SK-N-SH (cell line): Measurements from ENCODE around the gene LTB4R2. TPM values are rescaled to one million over a fixed set of nuclear protein-coding genes. Genes with fewer than 3 reads are reported as not detected.

Experiments used
- CTCF ChIA-PET: fragments of 300-600, 350-600 bp; formaldehyde crosslinking; extraction: SDS; loops from one replicate; lab custom pipeline; 2021; lab: Yijun Ruan, JAX
- POLR2A ChIA-PET: fragments of 350-600 bp; sonication (Branson Sonifier 250); formaldehyde crosslinking; extraction: SDS; loops from one replicate; lab custom pipeline; 2020; ENCODE audit warnings: antibody characterized with exemption, inconsistent platforms; lab: Yijun Ruan, JAX
- DNase-seq: peaks from one replicate; pipeline ENCODE4 v3.0.0; 2012
- H2AFZ ChIP-seq: fragments of 200-600 bp; sonication (generic); 2 replicates; pipeline ENCODE4 v1.8.1; 2016; ENCODE audit warnings: antibody characterized with exemption, mild to moderate bottlenecking, low read depth
- H3F3A ChIP-seq: fragments of 200-600 bp; sonication (generic); replicated peaks from 2 replicates; pipeline ENCODE3; 2016; ENCODE audit warnings: antibody characterized with exemption, mild to moderate bottlenecking; ENCODE audit not compliant: insufficient read depth
- H3K27ac ChIP-seq, 2 experiments: fragments of 200-500 bp in 1 of 2; fragments of 200-600 bp in 1 of 2; sonication (Bioruptor generic) in 1 of 2; sonication (generic), shearing (Covaris generic) in 1 of 2; 2 replicates each; pipeline versions ENCODE4 v1.5.1 to v1.6.1; 2014 to 2016; ENCODE audit warnings: low read depth in 2 of 2, inconsistent platforms in 1 of 2, low read length in 1 of 2, mild to moderate bottlenecking in 1 of 2, mixed read lengths in 1 of 2
- H3K27me3 ChIP-seq: fragments of 200-600 bp; sonication (generic), shearing (Covaris generic); 2 replicates; pipeline ENCODE4 v1.6.1; 2016; ENCODE audit warnings: mixed run types; ENCODE audit not compliant: insufficient read depth
- H3K36me3 ChIP-seq, 2 experiments: fragments of 200-500 bp in 1 of 2; fragments of 200-600 bp in 1 of 2; sonication (Bioruptor generic) in 1 of 2; sonication (generic) in 1 of 2; replicated peaks in 1 of 2; 2 replicates each; pipeline versions ENCODE3 to v1.5.1; 2014 to 2016; ENCODE audit warnings: low read length in 1 of 2, mild to moderate bottlenecking in 1 of 2; ENCODE audit not compliant: insufficient read depth in 2 of 2, control insufficient read depth in 1 of 2
- H3K4me1 ChIP-seq, 2 experiments: fragments of 200-500 bp in 1 of 2; fragments of 200-600 bp in 1 of 2; sonication (Bioruptor generic) in 1 of 2; sonication (generic), shearing (Covaris generic) in 1 of 2; 2 replicates each; pipeline versions ENCODE4 v1.5.1 to v1.6.1; 2014 to 2016; ENCODE audit warnings: low read depth in 1 of 2, low read length in 1 of 2, mixed run types in 1 of 2; ENCODE audit not compliant: insufficient read depth in 2 of 2, control insufficient read depth in 1 of 2
- H3K4me2 ChIP-seq: fragments of 200-600 bp; sonication (generic), shearing (Covaris generic); 2 replicates; pipeline ENCODE4 v1.6.1; 2017; ENCODE audit warnings: mixed run types
- H3K4me3 ChIP-seq, 2 experiments: fragments of 200-500 bp in 1 of 2; fragments of 200-600 bp in 1 of 2; sonication (Bioruptor generic) in 1 of 2; sonication (generic), shearing (Covaris generic) in 1 of 2; 2 replicates each; pipeline versions ENCODE4 v1.5.1 to v1.8.1; 2014 to 2016; ENCODE audit warnings: low read depth in 2 of 2, inconsistent platforms in 1 of 2, low read length in 1 of 2, mild to moderate bottlenecking in 1 of 2, mixed read lengths in 1 of 2, moderate library complexity in 1 of 2
- H3K79me2 ChIP-seq: fragments of 200-600 bp; sonication (generic); 2 replicates; pipeline ENCODE4 v1.8.1; 2017; ENCODE audit warnings: mild to moderate bottlenecking; ENCODE audit not compliant: insufficient read depth
- H3K9ac ChIP-seq: fragments of 200-600 bp; sonication (generic); 2 replicates; pipeline ENCODE4 v1.6.1; 2017; ENCODE audit warnings: mixed run types
- H3K9me2 ChIP-seq: fragments of 200-600 bp; sonication (generic); 2 replicates; pipeline ENCODE4 v1.6.1; 2017; ENCODE audit warnings: mixed run types
- H3K9me3 ChIP-seq: fragments of 200-600 bp; sonication (generic); 2 replicates; pipeline ENCODE4 v1.6.1; 2017; ENCODE audit warnings: mixed run types, mild to moderate bottlenecking, moderate library complexity
- H4K20me1 ChIP-seq: fragments of 200-600 bp; sonication (generic); 2 replicates; pipeline ENCODE4 v1.6.1; 2017; ENCODE audit warnings: mild to moderate bottlenecking, mixed run types; ENCODE audit not compliant: insufficient read depth
- CHD2 ChIP-seq: fragments of 150-350 bp; IDR thresholded peaks from 2 replicates; pipeline ENCODE4 v1.6.1; 2018; ENCODE audit warnings: low read length; ENCODE audit not compliant: partially characterized antibody
- CTCF ChIP-seq: fragments of 200-600 bp; sonication (generic); IDR thresholded peaks from 2 replicates; pipeline ENCODE4 v1.6.1; 2017; ENCODE audit warnings: antibody characterized with exemption, mild to moderate bottlenecking, moderate library complexity
- EP300 ChIP-seq, 2 experiments: IDR thresholded peaks; 2 replicates each; pipeline versions ENCODE4 v1.4.0 to v1.6.1; 2012; ENCODE audit warnings: borderline replicate concordance in 1 of 2, low read depth in 1 of 2, low read length in 1 of 2
- FOSL2 ChIP-seq: IDR thresholded peaks from 2 replicates; pipeline ENCODE4 v1.4.0; 2012; ENCODE audit warnings: low read depth, mild to moderate bottlenecking, moderate library complexity, borderline replicate concordance
- FOXM1 ChIP-seq: IDR thresholded peaks from 2 replicates; pipeline ENCODE4 v1.4.0; 2012; ENCODE audit warnings: low read depth, mild to moderate bottlenecking
- GATA2 ChIP-seq: sonication (generic); formaldehyde crosslinking; IDR thresholded peaks from 2 replicates; pipeline ENCODE4 v1.5.0; 2020; ENCODE audit warnings: mild to moderate bottlenecking, missing genetic modification reagents
- JUND ChIP-seq: IDR thresholded peaks from 2 replicates; pipeline ENCODE4 v1.4.0; 2012
- PBX3 ChIP-seq: IDR thresholded peaks from 2 replicates; pipeline ENCODE4; 2012
- POLR2AphosphoS5 ChIP-seq: IDR thresholded peaks from 2 replicates; pipeline ENCODE4 v1.6.1; 2012; ENCODE audit warnings: low read depth, low read length
- RFX5 ChIP-seq: IDR thresholded peaks from 2 replicates; pipeline ENCODE4 v1.6.1; 2012; ENCODE audit warnings: mild to moderate bottlenecking, improper control_type of control experiment, low read length
- RXRA ChIP-seq: IDR thresholded peaks from 2 replicates; pipeline ENCODE4 v1.4.0; 2012; ENCODE audit warnings: low read depth, mild to moderate bottlenecking, borderline replicate concordance
- SIN3A ChIP-seq: IDR thresholded peaks from 2 replicates; pipeline ENCODE4 v1.6.1; 2012; ENCODE audit warnings: low read depth, mild to moderate bottlenecking, low read length, moderate library complexity, borderline replicate concordance
- TAF1 ChIP-seq: IDR thresholded peaks from 2 replicates; pipeline ENCODE4 v1.6.1; 2012; ENCODE audit warnings: low read depth, mild to moderate bottlenecking, low read length, moderate library complexity, borderline replicate concordance
- USF1 ChIP-seq: IDR thresholded peaks from 2 replicates; pipeline ENCODE4 v1.4.0; 2012; ENCODE audit warnings: low read depth, borderline replicate concordance
- USF2 ChIP-seq: fragments of 150-350 bp; IDR thresholded peaks from 2 replicates; pipeline ENCODE4 v1.6.1; 2017; ENCODE audit warnings: antibody characterized with exemption, low read length, low read depth, borderline replicate concordance
- YY1 ChIP-seq: IDR thresholded peaks from 2 replicates; pipeline ENCODE4 v1.4.0; 2012; ENCODE audit warnings: low read depth, mild to moderate bottlenecking
- ZBTB33 ChIP-seq: IDR thresholded peaks from 2 replicates; pipeline ENCODE4 v1.4.0; 2012; ENCODE audit warnings: low read depth, borderline replicate concordance
- WGBS: methylation state at CpG from one replicate; pipeline ENCODE4 v1.1.6; 2017; ENCODE audit warnings: low lambda C conversion rate; 5-methylcytosine and 5-hydroxymethylcytosine counted together
- polyA plus RNA-seq, 3 experiments: library from polyadenylated mRNA; depleted of rRNA; stranded (reverse); fragments of >200 nt; gene quantifications; 2 replicates each; pipeline ENCODE4 v1.2.3, GENCODE V29; 2012

The LTB4R2 gene
- polyA plus RNA-seq, 1 of the 3 experiments (the other 2 are of a cell fraction), result 8.2 TPM

GRCh38 chr14:24314377-24315193 is 4.6 kb downstream of the LTB4R2 start:
- Histone ChIP-seq H3K27ac (no peak overlapping the region), H3K9me2 (no peaks in the 10 kb centered on the region), H3K9me3 (no peaks in the 10 kb centered on the region), H3K4me2 (no peak overlapping the region), H2AFZ (no peak overlapping the region), H3K4me1 (peaks cover 0 to 8% of the 10 kb centered on the region in 2 experiments; a peak in 1 of 4 replicates), H3K27me3 (peaks cover 6% of the 10 kb centered on the region; the same call in 1 of the 2 replicates), H3K9ac (no peak overlapping the region), H3K36me3 (peaks cover 0 to 14% of the 10 kb centered on the region in 2 experiments), H3F3A (peaks cover 10% of the 10 kb centered on the region), H3K79me2 (no peaks in the 10 kb centered on the region), H3K4me3 (no peak overlapping the region), H4K20me1 (no peaks in the 10 kb centered on the region)
- no peak for DNase-seq
- POLR2A ChIA-PET, result interaction anchor here (0.6 to 1.1 kb wide), 2 partner anchors 64 to 173 kb away, joined by 3 read pairs; partner anchors contain the start of gene EMC9
- 81% methylated on average over 5 of the region's 5 CpGs for WGBS
- CTCF ChIA-PET, result interaction anchor here (0.9 to 4.1 kb wide), 8 partner anchors 11 to 122 kb away, joined by 3 to 19 read pairs (median 4); partner anchors contain the start of gene TINF2
- no peak for TF ChIP-seq TAF1
- no peak for TF ChIP-seq EP300 (IDR thresholded peaks at IDR 0.05; ENCODE audit: borderline replicate concordance in 1 of 2, low read depth in 1 of 2, low read length in 1 of 2)
- no peak for TF ChIP-seq PBX3
- no peak for TF ChIP-seq SIN3A
- no peak for TF ChIP-seq USF2
- no peak for TF ChIP-seq RXRA
- no peak for TF ChIP-seq CTCF
- no peak for TF ChIP-seq POLR2AphosphoS5
- no peak for TF ChIP-seq FOXM1
- TF ChIP-seq FOSL2, result no peak
- no peak for TF ChIP-seq RFX5
- TF ChIP-seq JUND, result no peak
- no peak for TF ChIP-seq CHD2
- no peak for TF ChIP-seq ZBTB33
- TF ChIP-seq USF1, result no peak
- no peak for TF ChIP-seq YY1
- no peak for TF ChIP-seq GATA2
